Activated CD4-positive, alpha-beta memory T cell treated with anti-CD3 and anti-CD28 coated beads, Interleukin-2, amount 10 ng/mL, durations not matched to agents 7 days and 5 days (primary cell): ENCODE data around the gene CYBC1. TPM values are rescaled to one million over a fixed set of nuclear protein-coding genes. Genes with fewer than 3 reads are reported as not detected.

ENCODE experiments used
- CTCF ChIA-PET: fragments of 350-600 bp; sonication (Branson Sonifier 250); formaldehyde crosslinking; loops from one replicate; lab custom pipeline; 2021; ENCODE audit warnings: antibody characterized with exemption, inconsistent platforms; lab: Charles Lee
- POLR2A ChIA-PET: fragments of 350-600 bp; sonication (Branson Sonifier 250); formaldehyde crosslinking; loops from one replicate; lab custom pipeline; 2021; ENCODE audit warnings: antibody characterized with exemption; lab: Charles Lee
- DNase-seq: peaks from one replicate; pipeline ENCODE4 v3.0.0-alpha.2; 2020
- H3K27ac Mint-ChIP-seq: one replicate; pipeline ENCODE4 v1.8.0; 2021; ENCODE audit warnings: mild to moderate bottlenecking, mixed read lengths
- H3K27me3 Mint-ChIP-seq: one replicate; pipeline ENCODE4 v1.8.0; 2021; ENCODE audit warnings: mixed read lengths
- H3K36me3 Mint-ChIP-seq: one replicate; pipeline ENCODE4 v1.8.0; 2021; ENCODE audit warnings: low read depth, mixed read lengths
- H3K4me1 Mint-ChIP-seq: one replicate; pipeline ENCODE4 v1.8.0; 2021; ENCODE audit warnings: mixed read lengths
- H3K4me3 Mint-ChIP-seq: one replicate; pipeline ENCODE4 v1.8.0; 2021; ENCODE audit warnings: mild to moderate bottlenecking, mixed read lengths
- H3K9me3 Mint-ChIP-seq: one replicate; pipeline ENCODE4 v1.8.0; 2021; ENCODE audit warnings: mixed read lengths
- total RNA-seq, 2 experiments: library from RNA; stranded (reverse); gene quantifications; one replicate each; pipeline ENCODE4 v1.2.3, GENCODE V29; 2021

CYBC1 gene
- total RNA-seq, 2 experiments from 2014 or later: 308 to 313 TPM

DNA sequence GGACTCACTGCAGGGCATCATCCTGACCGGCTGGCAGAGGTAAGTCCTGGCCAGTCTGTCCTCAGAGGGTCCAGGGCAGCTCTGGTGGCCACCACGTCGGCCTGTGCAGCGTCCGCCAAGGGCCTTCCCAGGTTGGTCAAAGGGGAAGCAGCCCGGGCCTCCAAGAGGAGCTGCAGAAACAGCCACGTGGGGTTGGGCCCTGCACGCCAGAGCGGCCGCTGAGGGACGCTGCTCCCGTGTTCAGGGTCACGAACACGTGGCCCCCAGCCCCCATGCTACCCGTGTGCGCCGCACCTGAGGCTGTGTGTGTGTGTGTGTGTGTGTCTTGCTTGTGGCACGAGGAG lies 13.3 kb downstream of the CYBC1 start:
- ChIA-PET CTCF (no interaction called here), POLR2A (interaction anchor here (1.2 to 2.6 kb wide), 3 partner anchors 12 to 61 kb away, joined by 3 to 12 read pairs (median 10); no protein-coding TSS in a partner anchor)
- H3K36me3 Mint-ChIP-seq: peaks cover 9% of the 10 kb centered on the region
- peaks cover 15% of the 10 kb centered on the region for H3K4me1 Mint-ChIP-seq
- no peaks in the 10 kb centered on the region for H3K27me3 Mint-ChIP-seq
- H3K4me3 Mint-ChIP-seq: no peak overlapping the region
- no peak overlapping the region for H3K27ac Mint-ChIP-seq
- no peak for DNase-seq
- no peaks in the 10 kb centered on the region for H3K9me3 Mint-ChIP-seq

DNA sequence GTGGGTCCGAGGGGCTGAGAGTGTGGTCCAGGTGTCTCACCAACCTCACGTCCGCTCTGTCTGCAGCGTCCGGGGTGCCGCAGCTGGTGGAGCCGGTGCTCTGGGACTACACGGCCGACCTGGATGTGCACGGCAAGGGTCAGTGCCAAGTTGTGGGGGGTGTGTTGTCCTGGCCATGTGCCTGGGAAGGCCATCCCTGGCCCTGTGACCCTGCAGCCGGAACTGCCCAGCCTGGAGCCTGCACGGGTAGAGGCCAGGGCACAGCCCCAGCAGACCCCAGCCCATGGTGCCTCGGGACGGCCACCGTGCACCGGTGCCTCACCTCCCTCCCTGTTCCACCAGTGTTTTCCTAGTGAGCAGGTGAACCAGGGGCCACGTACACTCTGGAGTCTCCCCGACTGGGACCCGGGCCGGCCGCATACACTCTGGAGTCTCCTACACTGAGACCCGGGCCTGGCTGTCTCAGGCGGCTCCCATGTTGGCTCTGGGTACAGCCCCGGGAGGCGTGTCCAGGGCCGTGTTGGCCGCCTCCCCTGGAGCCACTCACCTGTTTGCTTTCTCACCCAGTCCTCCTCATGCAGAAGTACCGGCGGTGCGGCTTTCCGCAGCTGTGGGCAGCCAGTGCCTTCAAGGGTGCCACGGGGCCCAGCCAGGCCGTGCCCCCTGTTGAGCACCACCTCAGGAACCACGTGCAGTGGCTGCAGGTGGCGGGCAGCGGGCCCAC lies 13.8 kb downstream of the CYBC1 start:
- Mint-ChIP-seq H3K27me3 (no peaks in the 10 kb centered on the region), H3K9me3 (no peaks in the 10 kb centered on the region), H3K36me3 (peaks cover 8% of the 10 kb centered on the region), H3K4me1 (peaks cover 15% of the 10 kb centered on the region), H3K27ac (no peak overlapping the region), H3K4me3 (no peak overlapping the region)
- ChIA-PET POLR2A (interaction anchor here (1.4 to 2.6 kb wide), 3 partner anchors 9 to 21 kb away, joined by 3 to 12 read pairs (median 5); no protein-coding TSS in a partner anchor), CTCF (no interaction called here)
- no peak for DNase-seq

DNA sequence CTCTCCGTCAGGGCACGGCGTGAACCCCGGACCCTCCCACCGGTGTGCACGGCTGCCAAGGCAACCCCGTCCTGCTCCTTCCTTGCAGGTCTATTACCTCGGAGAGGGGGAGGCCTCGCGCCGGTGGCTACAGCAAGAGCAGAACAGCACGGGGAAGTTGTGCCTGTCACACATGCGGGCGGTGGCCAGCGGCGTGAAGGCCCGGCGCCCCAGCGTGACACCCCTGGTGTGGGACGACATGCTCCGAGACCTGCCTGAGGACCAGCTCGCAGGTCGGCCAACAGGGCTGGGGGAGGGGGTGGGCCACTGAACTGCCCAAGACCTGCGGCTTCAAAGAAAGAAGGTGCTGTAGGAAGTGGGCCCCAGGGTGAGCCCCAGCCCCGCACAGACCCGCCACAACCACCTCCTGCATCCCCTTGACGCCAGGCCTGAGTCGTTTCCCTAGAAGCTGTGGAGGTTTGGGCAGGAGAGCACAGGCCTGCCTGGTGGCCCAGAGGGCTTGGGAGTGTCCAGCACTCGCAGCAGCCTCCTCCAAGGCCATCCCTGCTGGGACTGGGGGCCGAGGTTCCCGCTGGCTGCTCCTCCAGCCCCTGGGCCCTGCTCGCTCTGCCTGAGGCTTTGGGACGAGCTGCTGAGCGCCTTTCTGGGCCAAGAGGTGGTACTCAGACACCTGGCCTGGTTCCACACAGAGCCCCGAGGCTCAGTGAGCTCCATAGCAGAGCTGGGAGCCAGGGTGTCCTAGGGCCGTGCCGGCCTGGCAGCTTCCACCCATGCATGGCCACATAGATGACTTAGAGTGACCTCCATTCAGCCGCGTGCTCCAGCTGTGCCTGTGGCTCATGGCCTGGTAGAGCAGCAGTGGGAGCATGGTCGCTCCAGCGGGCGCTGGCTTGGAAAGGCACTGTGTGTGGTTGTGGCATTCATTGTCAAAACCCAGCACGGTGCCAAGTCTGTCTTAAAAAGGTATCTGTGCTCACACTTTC lies 14.7 kb downstream of the CYBC1 start:
- Mint-ChIP-seq H3K36me3 (peaks cover 9% of the 10 kb centered on the region), H3K9me3 (no peaks in the 10 kb centered on the region), H3K27ac (no peak overlapping the region), H3K4me3 (no peak overlapping the region), H3K27me3 (no peaks in the 10 kb centered on the region), H3K4me1 (peaks cover 16% of the 10 kb centered on the region)
- CTCF ChIA-PET: no interaction called here
- POLR2A ChIA-PET: interaction anchor here (1.2 to 2.6 kb wide), 5 partner anchors 10 to 22 kb away, joined by 3 to 15 read pairs (median 3); no protein-coding TSS in a partner anchor
- no peak for DNase-seq

DNA sequence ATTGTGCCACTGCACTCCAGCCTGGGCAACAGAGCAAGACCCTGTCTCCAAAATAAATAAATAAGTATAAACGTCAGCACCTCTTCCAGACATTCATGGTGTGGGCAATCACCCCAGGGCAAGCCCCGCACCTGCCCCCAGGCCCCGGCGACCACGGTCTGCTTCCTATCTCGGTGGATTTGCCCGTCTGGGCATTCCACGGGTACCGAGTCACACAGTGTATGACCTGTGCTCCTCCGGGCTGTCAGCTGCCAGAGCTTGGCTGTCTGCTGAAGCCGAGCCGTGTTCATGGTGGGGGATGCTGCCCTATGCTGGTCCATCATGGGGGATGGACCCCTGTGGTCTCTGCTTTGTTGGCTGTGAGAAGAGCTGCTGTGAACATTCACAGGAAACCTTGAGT lies 15.4 kb downstream of the CYBC1 start:
- DNase-seq: no peak
- H3K27ac Mint-ChIP-seq: peak overlapping the region; percentile 47
- H3K27me3 Mint-ChIP-seq: no peaks in the 10 kb centered on the region
- H3K36me3 Mint-ChIP-seq: peaks cover 15% of the 10 kb centered on the region
- POLR2A ChIA-PET: interaction anchor here (1.2 to 2.6 kb wide), 4 partner anchors 12 to 23 kb away, joined by 3 to 15 read pairs (median 4); no protein-coding TSS in a partner anchor
- H3K4me3 Mint-ChIP-seq: no peak overlapping the region
- H3K4me1 Mint-ChIP-seq: peaks cover 23% of the 10 kb centered on the region
- CTCF ChIA-PET: interaction anchor here (1.2 kb wide), 1 partner anchor 10 kb away, joined by 7 read pairs; no protein-coding TSS in a partner anchor
- no peaks in the 10 kb centered on the region for H3K9me3 Mint-ChIP-seq

DNA sequence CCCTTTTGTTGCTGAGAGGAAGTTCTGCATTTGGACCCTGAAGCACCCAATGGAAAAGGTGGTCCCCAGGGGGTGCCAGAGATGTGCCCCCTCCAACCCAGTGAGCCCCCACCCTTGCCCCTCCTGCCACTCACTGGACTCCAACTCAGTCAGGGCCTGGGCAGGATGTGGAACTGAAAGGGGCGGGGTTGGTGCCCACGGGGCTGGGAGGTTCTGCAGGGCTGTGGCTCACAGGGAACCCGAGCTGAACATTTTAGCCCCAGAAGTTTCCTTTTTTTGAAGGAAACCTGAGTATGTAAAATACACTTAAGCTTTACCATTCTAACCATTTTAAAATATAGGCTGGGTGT lies 16.4 kb downstream of the CYBC1 start:
- Mint-ChIP-seq H3K9me3 (no peaks in the 10 kb centered on the region), H3K36me3 (peaks cover 24% of the 10 kb centered on the region), H3K27ac (peak overlapping the region; percentile 78), H3K4me3 (no peak overlapping the region), H3K4me1 (peaks cover 33% of the 10 kb centered on the region), H3K27me3 (no peaks in the 10 kb centered on the region)
- peak; percentile 71 for DNase-seq
- ChIA-PET POLR2A (interaction anchor here (1.1 to 2.6 kb wide), 4 partner anchors 12 to 24 kb away, joined by 4 to 15 read pairs (median 5); partner anchors contain the start of gene NARF), CTCF (interaction anchor here (1.2 kb wide), 1 partner anchor 9 kb away, joined by 7 read pairs; no protein-coding TSS in a partner anchor)

DNA sequence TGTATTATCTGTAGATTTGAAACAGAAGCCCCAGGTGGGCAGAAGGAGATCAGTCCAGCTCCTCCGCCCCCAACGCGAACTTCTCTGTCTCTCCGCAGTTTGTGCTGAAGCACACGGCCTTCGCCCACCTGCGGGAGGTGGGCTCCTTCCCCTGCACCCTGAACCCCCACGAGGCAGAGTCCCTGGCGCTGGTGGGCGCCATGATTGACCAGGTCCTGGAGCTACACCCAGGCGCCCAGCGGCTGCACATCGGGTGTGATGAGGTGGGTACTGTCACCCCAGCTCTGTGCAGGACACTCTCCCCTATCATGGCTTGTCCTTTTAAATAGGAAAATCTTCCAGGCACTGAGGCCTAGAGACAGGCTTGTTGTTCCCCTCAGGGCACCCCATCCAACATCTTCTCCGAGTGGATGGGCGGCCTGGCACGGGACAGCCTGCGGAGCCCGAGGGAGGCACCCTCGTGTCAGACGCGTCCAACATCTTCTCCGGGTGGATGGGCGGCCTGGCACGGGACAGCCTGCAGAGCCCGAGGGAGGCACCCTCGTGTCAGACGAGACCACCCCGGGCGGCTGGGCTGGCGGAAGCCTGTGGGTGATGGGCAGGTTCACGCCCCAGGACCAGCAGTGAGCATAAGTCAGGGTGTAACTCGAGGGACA lies 16.9 kb downstream of the CYBC1 start:
- ChIA-PET CTCF (interaction anchor here (1.2 kb wide), 1 partner anchor 8 kb away, joined by 7 read pairs; no protein-coding TSS in a partner anchor), POLR2A (interaction anchor here (0.8 to 2.6 kb wide), 5 partner anchors 11 to 120 kb away, joined by 3 to 15 read pairs (median 4); partner anchors contain the start of gene NARF)
- H3K27ac Mint-ChIP-seq: no peak overlapping the region

DNA sequence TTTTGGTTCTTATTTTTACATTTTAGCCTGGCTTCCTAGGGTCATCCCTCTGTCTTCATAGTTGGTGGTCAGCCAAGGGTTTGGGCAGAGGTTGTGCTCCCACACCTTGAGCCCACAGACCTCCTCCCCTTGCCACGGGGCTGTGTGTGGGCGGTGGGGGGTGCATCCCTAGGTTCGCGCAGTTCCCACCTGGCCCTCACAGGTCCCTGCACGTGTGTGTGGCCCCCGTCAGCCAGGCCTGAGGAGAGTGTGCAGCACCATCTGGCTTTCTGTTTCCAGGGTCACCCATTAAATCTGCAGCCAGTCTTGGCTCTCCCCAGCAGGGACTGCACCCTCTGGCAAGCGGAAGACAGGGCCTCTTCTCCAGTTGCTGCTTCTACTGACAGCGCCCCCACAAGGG lies 18.5 kb downstream of the CYBC1 start:
- CTCF ChIA-PET: interaction anchor here (1.2 kb wide), 1 partner anchor 79 kb away, joined by 3 read pairs; no protein-coding TSS in a partner anchor
- Mint-ChIP-seq H3K27ac (no peak overlapping the region), H3K4me3 (no peak overlapping the region), H3K27me3 (no peaks in the 10 kb centered on the region), H3K4me1 (peaks cover 44% of the 10 kb centered on the region), H3K9me3 (no peaks in the 10 kb centered on the region), H3K36me3 (peaks cover 26% of the 10 kb centered on the region)
- no peak for DNase-seq
- POLR2A ChIA-PET: interaction anchor here (0.9 to 5.8 kb wide), 2 partner anchors 13 to 17 kb away, joined by 4 to 28 read pairs; partner anchors contain the start of gene OGFOD3

More for the DNA sequence above, 16.9 kb downstream of the CYBC1 start:
- no peak for DNase-seq
- Mint-ChIP-seq H3K9me3 (no peaks in the 10 kb centered on the region), H3K27me3 (no peaks in the 10 kb centered on the region), H3K36me3 (peaks cover 24% of the 10 kb centered on the region), H3K4me3 (no peak overlapping the region), H3K4me1 (peaks cover 36% of the 10 kb centered on the region)

DNA sequence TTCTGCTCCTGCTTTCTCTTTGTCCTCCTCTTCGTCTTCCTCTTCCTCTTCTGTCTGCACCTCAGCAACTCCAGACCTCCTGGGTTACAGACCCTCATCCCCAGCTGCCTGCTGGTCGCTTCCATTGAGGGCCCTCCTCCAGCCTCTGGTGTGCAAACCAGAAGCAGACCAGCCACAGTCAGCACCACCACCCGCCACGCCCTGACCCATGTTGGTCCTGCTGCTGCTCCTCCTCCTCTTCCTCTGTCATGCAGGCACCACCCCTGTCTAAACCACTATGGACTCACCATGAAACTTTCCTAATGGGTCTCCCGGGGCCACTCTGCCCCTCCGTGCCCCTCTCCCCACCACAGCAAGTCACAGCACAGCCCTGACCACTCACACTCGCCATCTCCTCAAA lies 20.7 kb downstream of the CYBC1 start:
- ChIA-PET CTCF (interaction anchor here (1.0 kb wide), 2 partner anchors 10 to 195 kb away, joined by 3 read pairs; no protein-coding TSS in a partner anchor), POLR2A (interaction anchor here (1.6 to 5.8 kb wide), 2 partner anchors 10 to 22 kb away, joined by 4 to 28 read pairs; partner anchors contain the start of gene OGFOD3)
- Mint-ChIP-seq H3K36me3 (peaks cover 36% of the 10 kb centered on the region), H3K4me3 (peak overlapping the region; percentile 48), H3K27me3 (no peaks in the 10 kb centered on the region), H3K27ac (peak overlapping the region; percentile 85), H3K4me1 (peaks cover 39% of the 10 kb centered on the region), H3K9me3 (no peaks in the 10 kb centered on the region)
- DNase-seq: no peak

DNA sequence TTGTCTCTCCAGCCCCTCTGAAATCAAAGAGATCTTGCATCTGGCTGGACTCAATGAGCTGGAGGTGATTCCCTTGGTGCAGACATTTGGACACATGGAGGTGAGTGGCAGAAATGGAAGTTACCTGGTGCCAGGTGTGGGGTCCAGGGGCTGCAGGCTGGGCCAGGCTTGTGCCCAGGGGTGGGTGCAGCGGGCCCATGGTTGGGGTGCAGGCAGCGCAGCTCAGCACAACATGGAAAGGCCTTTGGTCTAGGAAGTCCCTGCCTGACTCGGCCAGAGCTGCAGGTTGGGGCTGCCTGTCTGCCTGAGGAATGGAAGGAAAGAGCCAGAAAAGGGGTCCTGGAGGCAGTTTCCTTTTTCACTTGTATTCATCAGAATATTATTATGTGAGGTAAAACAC lies 22.0 kb downstream of the CYBC1 start:
- Mint-ChIP-seq H3K27me3 (no peaks in the 10 kb centered on the region), H3K36me3 (peaks cover 36% of the 10 kb centered on the region), H3K4me3 (no peak overlapping the region), H3K4me1 (peaks cover 36% of the 10 kb centered on the region), H3K9me3 (no peaks in the 10 kb centered on the region), H3K27ac (no peak overlapping the region)
- ChIA-PET POLR2A (interaction anchor here (1.6 to 5.8 kb wide), 2 partner anchors 9 to 23 kb away, joined by 4 to 28 read pairs; partner anchors contain the start of gene OGFOD3), CTCF (interaction anchor here (1.4 to 1.7 kb wide), 2 partner anchors 9 to 58 kb away, joined by 5 to 7 read pairs; no protein-coding TSS in a partner anchor)
- no peak for DNase-seq

DNA sequence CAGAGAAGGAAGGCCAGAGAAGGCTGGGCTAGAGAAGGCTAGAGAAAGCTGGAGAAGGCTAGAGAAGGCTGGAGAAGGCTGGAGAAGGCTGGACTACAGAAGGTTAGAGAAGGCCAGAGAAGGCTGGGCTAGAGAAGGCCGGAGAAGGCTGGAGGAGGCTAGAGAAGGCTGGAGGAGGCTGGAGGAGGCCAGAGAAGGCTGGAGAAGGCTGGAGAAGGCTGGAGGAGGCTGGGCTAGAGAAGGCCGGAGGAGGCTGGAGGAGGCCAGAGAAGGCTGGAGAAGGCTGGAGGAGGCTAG lies 25.7 kb downstream of the CYBC1 start:
- DNase-seq: no peak
- Mint-ChIP-seq H3K27ac (no peak overlapping the region), H3K4me1 (peaks cover 36% of the 10 kb centered on the region), H3K36me3 (peaks cover 55% of the 10 kb centered on the region), H3K9me3 (no peaks in the 10 kb centered on the region), H3K27me3 (no peaks in the 10 kb centered on the region), H3K4me3 (no peak overlapping the region)
- ChIA-PET POLR2A (no interaction called here), CTCF (interaction anchor here (1.0 to 2.6 kb wide), 4 partner anchors 10 to 27 kb away, joined by 3 to 7 read pairs (median 6); no protein-coding TSS in a partner anchor)

DNA sequence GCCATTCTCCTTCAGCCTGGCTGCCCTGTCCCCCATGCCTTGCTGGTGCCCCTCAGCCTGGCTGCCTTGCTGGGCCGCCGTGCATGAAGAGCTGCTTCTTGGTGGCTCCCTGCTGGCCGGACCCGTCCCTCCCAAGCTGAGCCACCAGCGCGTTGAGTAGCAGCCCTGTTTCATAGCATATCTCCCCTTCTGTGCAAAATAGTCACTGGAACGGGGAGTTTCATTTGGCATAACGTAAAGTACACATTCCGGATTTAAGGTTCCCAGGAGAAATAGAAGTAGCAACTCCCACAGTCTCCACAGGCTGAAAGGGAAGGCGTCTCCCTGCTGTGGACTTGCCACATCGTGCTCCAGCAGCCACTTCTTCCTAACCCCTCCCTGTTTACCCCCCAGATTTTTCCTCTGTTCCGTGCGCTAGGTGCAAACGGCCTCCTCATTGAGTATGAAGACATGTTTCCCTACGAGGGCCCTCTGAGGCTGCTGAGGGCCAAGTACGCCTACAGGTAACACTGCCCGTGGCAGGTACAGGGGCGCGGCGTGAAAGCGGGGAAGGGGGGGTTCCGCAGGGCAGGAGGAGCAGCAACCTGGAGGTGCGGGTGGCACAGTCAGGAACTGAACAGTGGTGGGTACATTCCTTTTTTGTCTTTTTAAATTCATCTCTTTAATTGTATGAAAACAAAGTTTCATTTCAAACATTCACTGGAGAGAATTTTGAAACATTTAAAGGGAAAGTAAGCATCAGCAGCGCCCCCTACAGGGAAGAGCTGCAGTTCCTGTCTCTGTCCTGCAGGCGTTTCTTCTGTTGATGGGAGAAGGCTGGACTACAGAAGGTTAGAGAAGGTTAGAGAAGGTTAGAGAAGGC lies 26.3 kb downstream of the CYBC1 start:
- Mint-ChIP-seq H3K36me3 (peaks cover 55% of the 10 kb centered on the region), H3K27ac (no peak overlapping the region), H3K4me1 (peaks cover 34% of the 10 kb centered on the region), H3K4me3 (no peak overlapping the region), H3K9me3 (no peaks in the 10 kb centered on the region), H3K27me3 (no peaks in the 10 kb centered on the region)
- ChIA-PET CTCF (interaction anchor here (1.0 to 2.6 kb wide), 4 partner anchors 10 to 27 kb away, joined by 3 to 7 read pairs (median 6); no protein-coding TSS in a partner anchor), POLR2A (no interaction called here)
- peak; percentile 72 for DNase-seq
